ENCODE results near the gene PREP.

Gene PREP

DNA sequence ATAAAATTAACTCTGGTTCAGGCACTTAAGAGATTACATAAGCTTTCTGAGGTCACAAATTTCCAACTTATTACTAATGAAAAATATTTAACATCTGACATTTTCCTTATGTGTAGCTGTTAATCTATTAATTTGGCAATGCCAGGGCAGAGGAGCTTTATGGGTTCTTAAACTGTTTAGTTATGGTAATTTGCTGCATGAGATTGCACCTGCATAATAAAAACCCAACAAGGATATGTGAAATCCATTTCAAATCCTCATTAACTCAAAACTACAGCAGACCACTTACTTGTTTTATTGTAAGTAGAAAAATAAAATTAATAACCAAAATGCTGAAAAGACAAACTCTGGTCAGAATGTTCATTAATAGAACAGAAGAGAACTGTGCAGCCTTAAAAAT is 98.1 kb downstream of the PREP start:
- DNase-seq, result no peak

DNA sequence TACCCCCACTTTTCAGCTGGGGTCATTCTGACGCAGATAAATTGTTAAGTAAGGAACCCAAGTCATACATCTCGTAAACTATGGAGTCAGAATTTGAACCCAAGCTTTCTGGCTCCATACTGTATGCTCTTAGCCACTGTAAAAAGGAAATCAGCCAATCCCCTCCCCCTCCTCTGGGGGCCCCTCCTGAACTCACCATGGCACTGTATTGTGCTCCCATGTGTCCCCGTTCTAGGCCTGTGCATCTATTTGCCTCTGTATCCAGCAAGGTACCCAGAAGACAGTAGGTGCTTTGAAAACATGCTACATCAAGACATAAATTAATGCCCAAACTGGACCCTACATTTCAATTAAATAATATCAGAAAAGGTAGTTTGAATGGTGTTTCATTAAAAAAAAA is 98.5 kb downstream of the PREP start:
- no peak for DNase-seq

DNA sequence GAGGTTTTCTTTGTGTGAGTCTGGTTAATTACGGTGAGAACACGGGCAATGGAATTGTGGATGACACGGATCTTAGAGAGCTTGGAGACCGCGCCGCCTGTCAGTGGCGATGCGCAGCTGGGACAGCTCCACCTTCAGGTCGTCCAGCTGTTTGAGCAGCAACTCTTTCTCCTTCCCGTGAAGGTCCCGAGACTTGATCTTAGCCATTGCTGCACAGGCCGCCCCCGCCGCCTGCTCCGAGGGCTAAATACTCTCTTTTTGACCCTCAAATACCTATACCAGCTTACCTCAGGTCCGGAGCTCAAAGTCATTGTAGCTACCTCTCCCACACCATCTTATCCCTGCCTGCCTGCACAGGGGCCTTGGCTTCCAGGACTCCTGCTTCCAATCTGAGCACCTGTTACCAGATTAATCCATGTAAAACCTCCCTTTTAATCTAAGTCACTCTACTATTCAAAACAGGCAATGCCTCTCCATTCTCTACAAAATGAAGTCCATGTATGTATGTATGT is 100.2 kb downstream of the PREP start:
- DNase-seq, result no peak

DNA sequence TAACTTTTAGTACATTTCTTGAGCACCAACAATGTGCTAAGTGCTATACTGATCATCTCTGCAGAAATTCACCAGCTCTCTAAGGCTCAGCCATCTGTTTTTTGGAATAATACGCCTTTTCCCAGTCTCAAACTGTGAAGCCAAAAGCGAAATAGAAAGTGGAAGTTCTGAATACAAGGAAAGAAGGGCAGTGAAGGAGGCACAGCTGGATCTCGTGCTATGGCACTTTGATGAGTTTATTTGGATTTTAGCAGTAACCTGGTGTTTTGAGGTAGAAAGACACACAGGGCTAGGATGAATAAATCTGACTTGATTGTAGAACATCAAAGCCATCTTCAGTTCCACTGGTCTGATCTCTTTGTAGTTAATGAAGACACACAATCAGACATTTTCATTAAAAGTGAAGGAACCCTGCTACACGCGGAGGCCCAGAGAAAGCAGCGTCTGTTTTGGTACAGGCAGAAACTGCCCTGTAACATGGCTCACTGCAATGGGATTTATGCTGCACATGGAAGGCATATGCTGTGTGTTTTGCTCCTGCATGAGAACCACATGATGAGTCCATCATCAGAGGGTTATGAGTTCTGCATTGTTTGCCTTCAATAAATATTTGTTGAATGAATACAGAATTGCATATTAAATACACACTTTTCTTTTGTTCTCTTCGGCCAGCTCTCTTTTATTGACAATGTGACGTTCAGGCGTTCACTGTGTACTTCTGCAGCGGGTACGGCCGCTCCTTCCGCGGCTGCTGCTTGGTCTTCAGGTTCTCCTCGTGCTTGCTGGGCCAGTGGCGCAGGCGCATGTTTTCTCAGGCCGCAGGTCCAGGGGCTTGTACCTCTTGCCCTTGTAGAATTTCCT is 100.9 kb downstream of the PREP start:
- no peak for DNase-seq

DNA sequence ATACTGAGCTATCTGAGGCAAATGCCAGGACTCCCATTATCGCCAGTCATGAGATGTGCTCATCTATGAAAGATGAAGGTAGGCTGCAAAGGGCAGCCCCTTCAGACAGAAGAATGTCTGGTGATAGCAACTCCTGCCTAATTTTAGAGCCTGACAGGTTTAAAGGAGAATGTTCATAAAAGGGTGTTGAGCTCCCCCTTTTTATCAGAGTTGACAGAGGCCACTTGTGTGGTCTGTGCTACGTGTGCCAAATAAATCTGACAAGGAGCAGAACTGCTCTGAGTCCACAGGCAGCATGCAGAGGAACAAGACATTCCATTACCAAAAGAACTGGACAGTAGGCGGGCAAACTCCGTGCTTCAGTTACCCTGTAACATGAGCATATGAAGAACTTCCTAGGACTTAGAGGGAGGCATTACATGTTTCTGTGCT is 101.8 kb downstream of the PREP start:
- no peak for DNase-seq

DNA sequence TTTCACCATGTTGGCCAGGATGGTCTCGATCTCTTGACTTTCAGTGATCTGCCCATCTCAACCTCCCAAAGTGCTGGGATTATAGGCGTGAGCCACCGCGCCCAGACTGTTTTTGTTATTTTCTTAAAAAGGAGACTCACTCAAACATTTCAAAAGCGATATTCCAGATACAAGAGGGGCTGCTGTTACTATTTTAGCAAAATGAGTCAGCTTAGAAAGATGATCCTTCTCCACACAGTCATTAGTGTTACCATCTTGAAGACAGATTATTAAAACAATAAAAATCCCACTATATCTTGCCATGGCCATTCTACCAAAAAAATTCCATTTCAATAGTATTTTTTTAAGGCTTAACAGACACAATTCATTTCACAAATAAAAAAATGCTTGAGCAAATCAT is 102.8 kb downstream of the PREP start:
- no peak for DNase-seq

DNA sequence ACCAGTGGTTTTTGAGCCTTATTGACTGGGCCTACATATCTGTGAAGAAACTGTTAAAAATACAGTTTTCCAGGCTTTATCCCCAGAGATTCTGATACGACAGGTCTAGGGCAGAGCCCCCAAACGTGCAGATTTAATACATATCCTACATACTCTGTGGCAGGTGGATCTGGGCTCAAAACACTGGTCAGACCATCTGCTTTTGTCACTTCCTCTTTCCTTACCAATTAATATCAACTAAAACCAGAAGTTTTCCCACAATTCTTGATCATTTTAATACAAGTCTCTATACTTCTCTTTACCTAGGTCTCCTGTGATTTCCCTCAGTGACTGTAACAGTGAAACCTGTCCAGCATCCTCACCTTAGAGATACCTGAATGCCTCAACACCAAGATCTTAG is 108.8 kb downstream of the PREP start:
- DNase-seq, result no peak

DNA sequence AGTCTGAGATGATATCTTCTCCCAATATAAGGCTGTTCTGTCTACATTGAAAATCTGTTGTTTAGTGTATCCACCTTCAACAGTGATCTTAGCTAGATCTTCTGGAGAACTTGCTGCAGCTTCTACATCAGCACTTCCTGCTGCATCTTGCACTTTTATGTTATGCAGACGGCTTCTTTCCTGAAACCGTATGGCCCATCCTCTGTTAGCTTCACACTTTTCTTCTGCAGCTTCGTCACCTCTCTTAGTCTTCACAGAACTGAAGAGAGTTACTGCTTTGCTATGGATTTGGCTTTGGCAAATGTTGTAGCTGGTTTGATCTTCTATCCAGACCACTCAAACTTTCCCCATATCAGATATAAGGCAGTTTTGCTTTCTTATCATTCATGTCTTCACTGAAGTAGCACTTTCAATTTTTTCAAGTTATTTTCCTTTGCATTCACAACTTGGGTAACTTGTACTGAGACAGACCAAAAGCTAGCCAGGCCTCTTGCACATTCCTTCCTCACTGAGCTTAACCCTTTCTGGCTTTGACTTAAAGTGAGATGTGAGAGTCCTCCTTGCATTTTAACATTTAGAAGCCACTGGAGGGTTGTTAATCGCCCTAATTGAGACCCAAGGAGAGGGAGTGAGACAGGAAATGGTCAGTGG is 110.1 kb downstream of the PREP start:
- no peak for DNase-seq

DNA sequence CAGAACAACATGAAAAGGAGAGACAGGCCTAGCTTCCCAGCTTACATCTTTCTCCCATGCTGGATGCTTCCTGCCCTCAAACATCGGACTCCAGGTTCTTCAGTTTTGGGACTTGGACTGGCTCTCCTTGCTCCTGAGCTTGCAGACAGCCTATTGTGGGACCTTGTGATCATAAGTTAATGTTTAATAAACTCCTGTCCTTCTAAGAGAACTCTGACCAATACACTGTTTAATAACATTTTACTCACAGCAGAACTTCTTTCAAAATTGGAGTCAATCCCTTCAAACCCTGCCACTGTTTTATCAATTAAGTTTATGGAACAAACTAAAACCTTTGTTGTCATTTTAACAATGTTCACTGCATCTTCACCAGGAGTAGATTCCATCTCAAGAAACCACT is 111.4 kb downstream of the PREP start:
- DNase-seq, result no peak

DNA sequence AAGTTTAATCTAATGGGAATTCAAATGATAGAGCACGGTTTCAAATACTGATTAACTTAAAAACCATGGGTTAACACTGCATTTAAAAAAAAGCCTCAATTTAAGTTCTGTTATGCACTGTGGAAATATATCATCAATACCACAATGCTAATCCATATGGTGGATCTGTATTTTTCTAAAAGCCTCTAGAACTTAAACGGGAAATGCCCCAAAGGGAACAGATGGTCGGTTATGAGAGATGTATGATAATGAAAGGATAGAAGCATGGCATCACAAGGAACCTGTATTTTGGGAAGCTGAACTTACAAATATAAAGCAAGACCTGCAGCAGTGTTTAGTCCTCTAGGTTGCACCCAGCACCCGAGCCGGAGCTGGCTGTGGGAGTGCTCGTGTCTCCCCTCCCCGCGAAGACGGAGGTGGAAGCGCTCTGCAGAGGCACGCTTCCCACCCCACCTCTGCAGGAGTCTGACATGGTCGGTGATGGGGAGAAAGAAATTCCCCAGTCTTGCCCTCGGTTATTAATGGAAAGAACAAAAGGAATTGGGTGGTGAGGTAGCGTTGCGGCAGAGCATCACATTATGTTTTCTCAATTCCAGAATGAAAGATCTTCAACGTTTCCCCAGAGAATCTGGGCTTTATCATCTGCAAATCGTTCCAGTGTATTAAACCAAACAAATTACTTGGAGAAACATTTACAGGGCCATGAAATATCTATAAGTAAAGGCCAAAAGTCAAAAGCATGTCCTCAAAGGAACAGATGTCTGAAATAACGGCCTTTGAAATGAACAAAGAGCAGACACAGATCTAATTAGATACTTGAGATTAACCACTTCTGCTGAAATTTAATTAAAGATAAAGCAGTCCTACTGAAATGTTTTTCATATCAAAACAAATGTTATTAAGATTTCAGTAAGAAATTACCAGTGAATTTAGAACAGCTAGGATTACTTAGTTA is 120.0 kb downstream of the PREP start:
- no peak for DNase-seq

DNA sequence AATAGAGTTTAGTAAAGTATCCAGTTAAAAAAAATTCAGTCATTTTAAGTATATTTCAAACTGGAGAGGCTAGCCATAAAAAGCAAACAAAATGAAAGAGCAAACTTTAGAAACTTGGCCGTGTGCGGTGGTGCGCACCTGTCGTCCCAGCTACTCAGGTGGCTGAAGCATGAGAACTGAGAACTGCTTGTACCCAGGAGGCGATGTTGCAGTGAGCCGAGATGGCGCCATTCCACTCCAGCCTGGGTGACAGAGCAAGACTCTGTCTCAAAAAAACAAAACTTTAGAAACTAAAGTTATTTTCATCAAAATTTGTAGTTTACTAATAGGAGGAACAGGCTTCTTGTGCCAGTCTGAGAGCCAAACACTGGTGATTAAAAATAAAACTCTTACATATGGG is 122.8 kb downstream of the PREP start:
- DNase-seq, result no peak

DNA sequence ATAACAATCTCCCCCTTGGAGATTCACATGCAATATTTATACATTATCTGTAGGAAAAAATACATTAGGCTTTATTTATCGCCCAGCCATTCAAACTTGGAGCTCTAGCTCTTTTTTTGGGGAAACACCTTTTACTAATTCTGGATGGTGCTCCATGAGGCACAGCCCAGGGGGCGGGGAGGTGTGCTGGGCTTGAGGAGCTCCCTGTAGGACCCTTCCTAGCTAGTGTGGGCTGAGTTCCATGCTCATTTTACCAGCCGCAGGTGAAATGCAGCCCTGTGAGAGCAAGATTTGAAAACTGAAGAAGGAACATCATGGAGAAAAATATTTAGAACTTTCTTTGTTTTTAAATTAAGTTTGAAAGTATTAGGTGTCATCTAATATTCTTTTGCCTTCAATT is 123.4 kb downstream of the PREP start:
- no peak for DNase-seq

DNA sequence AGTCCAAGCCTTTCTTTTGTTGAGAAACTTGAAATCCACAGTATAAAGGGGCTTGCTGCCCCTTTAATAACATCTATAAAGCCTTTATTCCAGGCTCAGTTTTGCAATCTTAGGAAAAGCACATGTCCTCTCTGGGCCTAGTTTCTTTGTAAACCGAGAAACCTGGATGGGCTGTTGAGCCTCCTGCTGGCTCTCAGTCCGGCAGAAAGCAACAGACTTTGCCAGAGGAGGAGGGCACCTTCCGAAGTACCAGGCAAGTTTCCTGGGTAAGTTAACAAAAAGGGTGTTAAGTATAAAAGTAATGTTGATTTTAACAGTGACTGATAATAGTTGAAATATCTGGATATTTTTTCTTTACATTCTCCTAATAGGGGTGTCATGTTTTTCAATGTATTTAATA is 124.1 kb downstream of the PREP start:
- no peak for DNase-seq

DNA sequence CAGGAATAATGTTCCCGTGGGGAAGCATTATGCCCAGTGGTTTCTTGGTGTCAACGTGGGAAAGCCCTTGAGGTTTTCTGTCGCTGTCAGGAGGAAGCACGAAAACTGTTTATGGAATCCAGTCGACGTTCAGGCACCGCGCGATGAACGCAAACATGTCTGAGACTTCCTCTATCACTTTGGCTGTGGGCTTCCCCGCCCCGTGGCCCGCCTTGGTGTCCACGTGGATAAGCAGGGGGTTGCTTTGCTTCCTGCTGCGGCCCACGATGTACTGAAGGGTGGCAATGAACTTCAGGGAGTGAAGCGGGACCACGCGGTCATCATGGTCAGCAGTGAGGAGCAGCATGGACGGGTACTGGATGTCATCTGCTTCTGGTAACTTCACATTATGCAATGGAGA is 124.8 kb downstream of the PREP start:
- DNase-seq, result no peak

DNA sequence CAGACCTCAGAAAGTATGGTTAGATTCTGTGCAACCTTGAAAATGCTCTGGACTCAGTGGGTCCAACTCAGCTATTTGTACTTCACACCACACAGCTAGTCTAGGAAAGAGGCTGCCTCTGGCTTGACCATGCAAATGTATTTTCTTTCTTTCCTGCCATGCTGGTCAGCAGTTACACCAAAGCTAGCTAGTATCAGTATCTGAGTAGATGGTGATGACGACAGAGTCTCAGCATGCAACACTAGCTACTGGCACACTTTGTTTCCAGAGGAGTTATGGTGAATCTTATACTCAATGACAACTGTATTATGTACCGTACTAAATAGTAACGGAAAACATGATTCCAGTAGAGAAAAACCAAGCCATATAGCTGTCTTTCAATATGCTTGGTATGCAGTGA is 126.5 kb downstream of the PREP start:
- no peak for DNase-seq

DNA sequence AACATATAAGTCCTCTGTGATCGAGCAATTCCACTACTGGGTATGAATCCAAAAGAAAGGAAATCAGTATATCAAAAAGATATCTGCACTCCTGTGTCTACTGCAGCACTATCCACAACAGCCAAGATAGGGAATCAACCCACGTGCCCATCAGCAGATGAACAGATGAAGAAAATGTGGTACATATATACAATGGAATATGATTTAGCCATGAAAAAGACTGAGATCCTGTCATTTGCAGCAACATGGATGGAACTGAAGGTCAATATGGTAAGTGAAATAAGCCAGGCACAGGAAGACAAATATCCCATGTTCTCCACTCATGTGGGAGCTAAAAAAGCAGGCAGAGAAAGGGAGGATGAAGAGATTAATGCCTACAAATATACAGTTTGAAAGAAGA is 127.3 kb downstream of the PREP start:
- DNase-seq, result no peak

DNA sequence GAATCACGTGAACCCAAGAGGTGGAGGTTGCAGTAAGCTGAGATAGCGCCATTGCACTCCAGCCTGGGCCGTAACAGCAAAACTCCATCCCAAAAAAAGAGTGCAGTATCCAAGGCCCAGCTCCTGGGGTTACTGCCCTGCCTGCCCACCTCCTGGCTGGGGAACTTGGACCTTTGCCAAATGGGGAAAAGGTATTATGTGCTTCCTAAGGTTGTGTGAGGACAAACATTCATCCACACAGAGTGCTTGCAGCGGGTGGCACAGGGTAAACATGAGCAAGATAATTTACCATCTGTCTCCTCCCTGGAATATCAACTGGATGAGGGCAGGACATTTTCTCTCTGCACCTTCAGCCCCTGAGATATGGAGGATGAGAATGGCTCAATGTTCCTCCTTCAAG is 128.2 kb downstream of the PREP start:
- no peak for DNase-seq

DNA sequence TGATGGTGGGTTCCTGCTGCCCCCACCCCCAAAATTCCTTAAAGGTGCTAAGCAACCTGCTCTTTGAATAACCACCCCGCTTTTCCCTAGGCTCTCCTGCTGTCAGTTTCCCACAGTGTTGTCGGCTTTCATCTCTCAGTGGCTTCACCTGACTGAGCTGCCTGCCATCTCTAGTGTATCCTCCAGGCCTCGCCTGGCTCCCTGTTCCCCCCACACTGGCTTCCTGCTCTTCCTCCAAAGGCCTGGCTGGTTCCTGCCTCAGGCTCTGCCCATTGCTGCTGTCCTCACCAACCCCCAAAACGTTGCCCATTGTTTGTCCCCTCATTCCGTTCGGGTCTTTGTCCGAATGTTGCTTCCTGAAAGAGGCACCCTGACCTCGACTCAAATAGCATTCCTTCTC is 129.3 kb downstream of the PREP start:
- DNase-seq, result no peak

DNA sequence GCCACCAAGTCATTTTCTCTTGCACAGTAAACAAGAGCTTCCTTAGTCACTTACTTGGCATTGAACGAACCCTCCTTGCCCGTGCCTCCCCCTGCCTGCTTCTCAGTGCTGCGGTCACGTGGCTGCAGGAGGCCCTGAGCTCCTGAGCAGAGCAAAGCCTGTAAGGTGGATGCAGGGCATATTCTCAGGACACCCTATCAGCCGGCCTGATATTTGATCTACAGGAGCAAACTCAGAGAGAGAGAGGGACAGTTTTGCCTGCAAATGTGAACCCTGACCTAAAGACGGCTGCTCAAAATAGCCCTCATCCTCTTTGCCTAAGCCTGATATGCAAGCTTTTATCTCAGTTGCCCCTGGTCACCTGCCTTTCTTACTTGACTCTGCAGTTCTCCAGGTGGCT is 130.1 kb downstream of the PREP start:
- DNase-seq, result no peak

DNA sequence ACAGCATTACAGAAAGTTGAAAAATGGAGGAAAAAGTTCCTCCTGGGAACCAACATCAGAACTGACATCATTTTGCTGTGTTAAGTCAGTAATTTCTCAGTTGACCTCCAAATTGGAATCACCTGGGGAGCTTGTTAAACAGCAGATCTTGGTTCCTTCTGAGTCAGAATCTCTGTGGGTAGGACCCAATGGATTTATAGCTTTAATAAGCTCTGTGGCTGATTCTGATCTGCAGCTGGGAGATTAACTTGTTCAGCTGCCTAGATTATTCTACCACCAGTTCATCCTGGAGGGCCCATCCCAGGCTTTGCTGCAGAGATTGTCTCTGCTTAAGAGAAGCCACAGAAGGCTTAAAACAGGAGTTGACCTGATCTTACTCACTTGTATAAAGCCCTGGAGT is 132.4 kb downstream of the PREP start:
- DNase-seq, result no peak

DNA sequence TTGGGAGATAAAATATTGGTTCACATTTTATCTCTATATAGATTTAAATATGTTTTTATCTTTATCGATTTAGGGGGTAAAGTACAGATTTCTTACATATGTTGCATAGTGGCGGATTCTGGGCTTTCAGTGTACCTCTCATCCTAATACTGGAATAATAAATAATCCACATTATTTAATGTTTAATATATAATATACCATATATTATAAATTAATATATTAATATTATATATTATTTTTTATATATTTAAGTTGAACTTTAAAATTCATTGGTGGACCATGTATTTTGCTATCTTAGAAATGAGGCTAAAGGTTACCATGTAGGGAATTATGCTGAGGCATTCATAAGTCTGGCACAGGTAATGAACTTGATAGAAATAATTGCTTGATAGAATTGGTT is 133.5 kb downstream of the PREP start:
- DNase-seq, result no peak

DNA sequence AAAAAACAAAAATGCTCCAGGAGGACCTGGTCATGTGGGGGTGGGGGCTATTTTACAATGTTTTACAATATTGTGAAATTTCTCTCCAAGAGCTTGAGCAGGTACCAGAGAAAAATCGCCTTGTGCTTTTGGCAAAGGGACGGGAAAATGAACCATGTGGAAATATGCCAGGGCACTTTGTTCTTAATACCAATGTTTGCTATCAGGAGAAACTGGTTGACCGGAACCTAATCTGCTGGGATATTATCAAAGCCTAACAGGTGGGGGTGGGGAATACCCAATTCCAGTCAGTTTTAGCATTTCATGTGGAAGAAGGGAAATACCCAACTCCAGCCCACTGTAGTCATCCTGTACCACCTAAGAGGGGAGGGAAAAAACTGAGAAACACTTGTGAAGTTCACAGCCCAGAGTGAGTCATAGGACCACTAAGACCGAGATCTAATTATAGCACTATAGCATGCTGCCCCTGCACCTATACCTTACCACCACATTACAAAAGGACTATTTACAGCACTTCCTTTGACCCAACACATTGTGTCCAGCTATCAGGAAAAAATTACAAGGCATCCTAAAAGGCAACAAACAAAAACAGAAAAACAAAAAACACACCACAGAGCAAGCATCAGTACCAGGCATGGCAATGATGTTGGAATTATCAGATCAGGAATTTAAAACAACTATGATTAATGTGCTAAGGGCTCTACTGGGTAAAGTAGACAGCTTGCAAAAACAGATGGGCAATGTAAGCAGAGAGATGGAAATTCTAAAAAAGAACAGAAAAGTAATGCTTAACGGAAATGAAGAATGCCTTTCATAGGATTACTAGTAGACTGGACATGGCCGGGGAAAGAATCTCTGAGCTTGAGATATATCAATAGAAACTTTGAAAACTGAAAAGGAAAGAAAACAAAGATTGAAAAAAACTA is 138.9 kb downstream of the PREP start:
- no peak for DNase-seq

All from RPMI8226 (cell line).